22Rv1 (cell line): ENCODE data around the gene AMER3.

Experiments
- CTCF ChIP-seq: fragments of 450-650 bp; IDR thresholded peaks from 2 replicates; pipeline ENCODE4 v1.5.1; 2017; ENCODE audit warnings: mild to moderate bottlenecking
- ZFX ChIP-seq: fragments of 450-650 bp; IDR thresholded peaks from 2 replicates; pipeline ENCODE4 v1.6.1; 2017; ENCODE audit warnings: antibody characterized with exemption, borderline replicate concordance

GRCh38 chr2:130755256-130756052, at the start of gene AMER3:
- TF ChIP-seq CTCF: no peak
- no peak for TF ChIP-seq ZFX
